Fibroblast of skin of left quadriceps (primary cell): ENCODE measurements around the gene RBM10.

ENCODE experiments used
- DNase-seq, 2 experiments: peaks; one replicate each; pipeline ENCODE4 v3.0.0-alpha.2; 2013; ENCODE audit warnings: low read depth in 2 of 2

The RBM10 gene

GRCh38 chrX:47217121-47217851 is 72.3 kb downstream of the RBM10 start:
- DNase-seq: peak in 1 of 2 experiments; percentile 18

GRCh38 chrX:47217852-47218279 is 72.8 kb downstream of the RBM10 start:
- DNase-seq: peak; percentile 97

- peak; percentile 52 to 63 for DNase-seq
These were observed 73.4 kb downstream of the RBM10 start, which contains the start of gene CDK16 for GRCh38 chrX:47218280-47218919. Gene CDK16 (plus strand): TSS chrX:47218681. CDS start chrX:47223558, 4,877 bp downstream.

- no peak for DNase-seq
These were observed 74.1 kb downstream of the RBM10 start for GRCh38 chrX:47218920-47219815.

GRCh38 chrX:47221756-47222155 is 76.7 kb downstream of the RBM10 start:
- no peak for DNase-seq

GRCh38 chrX:47222751-47223350 is 77.8 kb downstream of the RBM10 start:
- no peak for DNase-seq

GRCh38 chrX:47223476-47224250 is 78.6 kb downstream of the RBM10 start:
- DNase-seq: no peak

DNA sequence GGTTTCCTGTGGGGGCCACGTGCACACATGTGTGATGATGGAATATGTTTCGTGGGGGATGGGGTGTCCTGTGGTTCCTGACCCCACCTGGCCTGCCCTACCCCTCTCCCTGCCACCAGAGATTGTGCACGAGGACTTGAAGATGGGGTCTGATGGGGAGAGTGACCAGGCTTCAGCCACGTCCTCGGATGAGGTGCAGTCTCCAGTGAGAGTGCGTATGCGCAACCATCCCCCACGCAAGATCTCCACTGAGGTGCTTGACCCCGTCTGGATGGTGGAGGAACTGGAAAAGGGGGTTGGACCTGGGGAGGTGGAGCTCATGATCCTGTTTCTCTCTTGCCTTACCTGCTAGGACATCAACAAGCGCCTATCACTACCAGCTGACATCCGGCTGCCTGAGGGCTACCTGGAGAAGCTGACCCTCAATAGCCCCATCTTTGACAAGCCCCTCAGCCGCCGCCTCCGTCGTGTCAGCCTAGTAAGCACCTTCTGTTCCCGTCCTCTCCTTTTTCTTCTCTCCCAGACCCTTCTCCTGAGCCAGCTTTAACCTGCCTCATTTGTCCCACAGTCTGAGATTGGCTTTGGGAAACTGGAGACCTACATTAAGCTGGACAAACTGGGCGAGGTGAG is 79.4 kb downstream of the RBM10 start:
- no peak for DNase-seq

- DNase-seq: no peak
These were observed 79.9 kb downstream of the RBM10 start for GRCh38 chrX:47224896-47225290.

DNA sequence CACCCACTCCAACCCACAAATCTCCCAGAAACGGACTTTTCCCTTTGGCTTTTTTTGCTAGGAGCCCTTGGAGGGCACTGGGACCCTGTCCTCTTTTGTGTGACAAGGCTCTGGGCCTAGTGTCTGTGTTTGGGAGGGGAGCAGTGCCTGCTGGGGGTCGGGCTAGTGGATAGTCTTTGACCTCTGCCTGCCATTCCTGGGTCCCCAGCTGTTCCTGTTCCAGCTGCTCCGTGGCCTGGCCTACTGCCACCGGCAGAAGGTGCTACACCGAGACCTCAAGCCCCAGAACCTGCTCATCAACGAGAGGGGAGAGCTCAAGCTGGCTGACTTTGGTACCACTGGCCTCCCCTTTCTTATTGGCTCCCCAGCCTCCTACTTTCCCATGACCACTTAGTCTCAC is 81.0 kb downstream of the RBM10 start:
- no peak for DNase-seq

- DNase-seq: no peak
These were observed 81.7 kb downstream of the RBM10 start for GRCh38 chrX:47226531-47227333.

GRCh38 chrX:47227334-47227583 is 82.2 kb downstream of the RBM10 start:
- no peak for DNase-seq

GRCh38 chrX:47228550-47229270 is 83.7 kb downstream of the RBM10 start:
- no peak for DNase-seq

GRCh38 chrX:47229427-47229826 is 84.4 kb downstream of the RBM10 start:
- no peak for DNase-seq

GRCh38 chrX:47230136-47230868 is 85.3 kb downstream of the RBM10 start:
- no peak for DNase-seq

GRCh38 chrX:47231167-47231566 is 86.1 kb downstream of the RBM10 start:
- no peak for DNase-seq

DNA sequence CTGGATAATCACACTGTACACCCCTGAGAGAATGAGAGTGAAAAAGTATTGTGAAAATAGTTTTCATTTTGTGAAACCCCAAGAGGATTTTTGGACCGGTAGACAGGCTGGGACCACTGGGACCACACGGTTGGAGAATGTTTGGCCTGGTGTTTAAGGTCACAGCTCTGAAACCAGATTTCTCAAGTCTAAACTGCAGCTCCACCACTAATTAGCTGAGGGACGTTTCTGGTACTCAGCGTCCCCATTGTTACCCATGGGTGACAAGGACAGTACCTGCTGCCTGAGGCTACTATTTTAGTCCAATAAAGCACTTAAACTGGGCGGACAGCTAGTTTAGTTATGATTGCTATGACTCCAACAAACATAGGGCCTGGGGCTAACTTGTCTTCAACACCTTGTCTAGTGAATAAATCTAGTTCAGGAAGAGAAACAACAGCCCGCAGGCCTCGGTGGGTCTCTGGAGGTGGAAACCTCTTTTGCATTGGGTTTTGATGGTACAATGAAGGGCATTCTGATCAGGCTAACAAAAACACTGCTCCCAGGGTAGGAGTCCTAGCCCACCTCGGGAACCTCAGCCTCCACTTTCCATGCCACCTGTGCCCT is 87.3 kb downstream of the RBM10 start:
- DNase-seq: no peak

DNA sequence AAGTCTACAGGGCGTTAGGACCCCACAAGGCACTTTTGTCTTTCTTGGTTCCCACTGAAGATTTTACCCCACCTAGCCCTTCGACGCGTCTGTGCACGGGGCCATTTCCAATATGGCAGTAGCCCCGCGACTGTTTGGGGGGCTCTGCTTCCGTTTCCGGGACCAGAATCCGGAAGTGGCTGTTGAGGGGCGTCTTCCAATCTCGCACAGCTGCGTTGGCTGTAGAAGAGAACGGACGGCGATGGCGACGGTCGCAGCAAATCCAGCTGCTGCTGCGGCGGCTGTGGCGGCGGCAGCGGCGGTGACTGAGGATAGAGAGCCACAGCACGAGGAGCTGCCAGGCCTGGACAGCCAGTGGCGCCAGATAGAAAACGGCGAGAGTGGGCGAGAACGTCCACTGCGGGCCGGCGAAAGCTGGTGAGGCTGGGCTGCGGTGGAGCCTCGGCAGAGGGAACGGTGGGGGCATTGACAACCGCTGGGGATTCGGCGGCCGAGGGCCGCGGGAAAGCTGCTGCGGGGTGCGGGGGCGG is 87.8 kb downstream of the RBM10 start, which contains the start of gene USP11:
USP11 (plus strand) TSS at position 207 of the 530 bp plus-strand sequence; CDS start at position 242, 35 bp downstream.
- DNase-seq: peak in 1 of 2 experiments; percentile 34
